RWPE1 (cell line): Measurements from ENCODE around the gene NPAS1.

Experiments
- CTCF ChIA-PET: fragments of 350-600 bp; sonication (Branson Sonifier 250); formaldehyde crosslinking; extraction: SDS; loops from one replicate; lab custom pipeline; 2021; lab: Yijun Ruan, JAX
- POLR2A ChIA-PET: fragments of 400-600 bp; formaldehyde crosslinking; extraction: SDS; loops from one replicate; lab custom pipeline; 2020; ENCODE audit warnings: antibody characterized with exemption; ENCODE audit not compliant: low non-redundant PET; lab: Yijun Ruan, JAX
- DNase-seq: peaks from one replicate; pipeline ENCODE4 v3.0.0; 2012; ENCODE audit warnings: low spot score
- H3K27ac ChIP-seq: fragments of 450-650 bp; 2 replicates; pipeline ENCODE4 v1.5.1; 2017
- TF ChIP-seq, protein P1 (sequence below): fragments of 450-650 bp; conservative IDR thresholded peaks from 2 replicates; pipeline ENCODE4 v1.5.1; 2017; ENCODE audit warnings: low read depth, mild to moderate bottlenecking

The NPAS1 gene, protein sequence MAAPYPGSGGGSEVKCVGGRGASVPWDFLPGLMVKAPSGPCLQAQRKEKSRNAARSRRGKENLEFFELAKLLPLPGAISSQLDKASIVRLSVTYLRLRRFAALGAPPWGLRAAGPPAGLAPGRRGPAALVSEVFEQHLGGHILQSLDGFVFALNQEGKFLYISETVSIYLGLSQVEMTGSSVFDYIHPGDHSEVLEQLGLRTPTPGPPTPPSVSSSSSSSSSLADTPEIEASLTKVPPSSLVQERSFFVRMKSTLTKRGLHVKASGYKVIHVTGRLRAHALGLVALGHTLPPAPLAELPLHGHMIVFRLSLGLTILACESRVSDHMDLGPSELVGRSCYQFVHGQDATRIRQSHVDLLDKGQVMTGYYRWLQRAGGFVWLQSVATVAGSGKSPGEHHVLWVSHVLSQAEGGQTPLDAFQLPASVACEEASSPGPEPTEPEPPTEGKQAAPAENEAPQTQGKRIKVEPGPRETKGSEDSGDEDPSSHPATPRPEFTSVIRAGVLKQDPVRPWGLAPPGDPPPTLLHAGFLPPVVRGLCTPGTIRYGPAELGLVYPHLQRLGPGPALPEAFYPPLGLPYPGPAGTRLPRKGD

DNA sequence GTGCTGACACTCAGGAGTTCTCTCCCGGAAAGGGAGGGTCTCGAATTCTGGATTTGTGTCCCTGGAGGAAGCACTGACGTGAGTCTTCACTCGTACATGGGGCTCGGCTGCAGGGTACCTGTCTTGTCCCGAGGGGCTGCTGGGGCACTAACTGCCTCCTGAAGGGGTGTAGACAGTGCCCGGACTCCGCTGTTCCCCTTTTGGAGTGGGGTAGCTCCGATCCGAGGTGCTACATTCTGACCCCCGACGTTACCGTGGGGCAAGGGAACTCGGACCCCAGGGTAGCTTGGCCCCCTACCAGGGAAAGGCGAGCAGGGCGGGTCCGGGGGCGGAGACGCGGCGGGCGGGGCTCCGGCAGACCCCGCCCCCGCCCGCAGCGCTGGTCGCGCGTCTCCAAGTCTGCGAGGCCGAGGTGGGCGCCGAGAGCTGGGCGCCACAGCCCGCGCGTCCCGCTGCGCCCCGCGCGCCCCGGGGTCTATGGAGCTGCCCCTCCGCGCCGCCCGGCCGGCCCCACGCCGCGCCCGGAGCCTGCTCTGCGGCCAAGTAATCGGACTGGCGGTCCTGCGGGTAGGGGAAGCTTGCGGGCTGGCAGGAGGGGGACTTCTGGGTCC is at the start of gene NPAS1:
TSS of gene NPAS1 (plus strand) at position 407 of the 611 bp plus-strand sequence. CDS start 1,211 bp downstream, outside the sequence.
- POLR2A ChIA-PET, result no interaction called here
- CTCF ChIA-PET, result interaction anchor here (2.0 kb wide), 1 partner anchor 18 kb away, joined by 8 read pairs; no protein-coding TSS in a partner anchor
- H3K27ac ChIP-seq, result no peak within 1 kb of the TSS
- TF ChIP-seq, protein P1, sequence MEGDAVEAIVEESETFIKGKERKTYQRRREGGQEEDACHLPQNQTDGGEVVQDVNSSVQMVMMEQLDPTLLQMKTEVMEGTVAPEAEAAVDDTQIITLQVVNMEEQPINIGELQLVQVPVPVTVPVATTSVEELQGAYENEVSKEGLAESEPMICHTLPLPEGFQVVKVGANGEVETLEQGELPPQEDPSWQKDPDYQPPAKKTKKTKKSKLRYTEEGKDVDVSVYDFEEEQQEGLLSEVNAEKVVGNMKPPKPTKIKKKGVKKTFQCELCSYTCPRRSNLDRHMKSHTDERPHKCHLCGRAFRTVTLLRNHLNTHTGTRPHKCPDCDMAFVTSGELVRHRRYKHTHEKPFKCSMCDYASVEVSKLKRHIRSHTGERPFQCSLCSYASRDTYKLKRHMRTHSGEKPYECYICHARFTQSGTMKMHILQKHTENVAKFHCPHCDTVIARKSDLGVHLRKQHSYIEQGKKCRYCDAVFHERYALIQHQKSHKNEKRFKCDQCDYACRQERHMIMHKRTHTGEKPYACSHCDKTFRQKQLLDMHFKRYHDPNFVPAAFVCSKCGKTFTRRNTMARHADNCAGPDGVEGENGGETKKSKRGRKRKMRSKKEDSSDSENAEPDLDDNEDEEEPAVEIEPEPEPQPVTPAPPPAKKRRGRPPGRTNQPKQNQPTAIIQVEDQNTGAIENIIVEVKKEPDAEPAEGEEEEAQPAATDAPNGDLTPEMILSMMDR, result no peak
- DNase-seq, result no peak

DNA sequence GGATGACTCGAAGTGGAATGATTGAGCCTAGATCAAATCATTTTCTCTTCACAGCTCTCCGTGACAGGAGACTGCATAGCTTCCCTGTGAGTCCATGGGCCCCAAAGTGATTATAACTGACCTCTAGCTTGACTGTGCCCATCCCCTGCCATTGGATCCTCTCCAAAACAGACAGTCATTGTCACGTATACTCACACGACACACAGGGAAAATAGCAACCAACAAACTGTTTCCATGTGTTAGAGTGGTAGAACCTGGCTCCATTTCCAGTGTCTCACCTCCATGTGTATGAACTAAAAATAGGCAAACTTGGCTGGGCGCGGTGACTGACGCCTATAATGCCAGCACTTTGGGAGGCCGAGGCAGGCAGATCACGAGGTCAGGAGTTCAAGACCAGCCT is 48.8 kb upstream of the NPAS1 start:
- DNase-seq, result no peak

DNA sequence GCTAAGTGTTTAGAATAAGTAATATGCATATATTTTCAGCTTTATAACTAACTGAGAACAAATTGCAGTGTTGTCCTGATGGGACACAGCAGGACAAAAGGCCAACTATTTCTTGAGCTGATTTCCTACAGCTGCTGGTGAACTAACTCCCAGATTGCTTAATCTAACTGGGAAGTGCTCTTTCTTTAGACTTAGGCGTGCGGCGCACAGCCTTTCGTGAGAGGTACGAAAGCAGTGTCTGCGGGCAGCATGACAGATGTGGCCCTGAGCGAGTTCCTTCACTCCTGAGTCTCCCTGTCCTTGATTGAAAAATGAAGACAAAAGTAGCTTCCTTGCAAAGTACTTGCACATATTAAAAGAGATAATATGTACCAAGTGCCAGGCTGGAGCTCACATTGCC is 47.3 kb upstream of the NPAS1 start:
- CTCF ChIA-PET, result interaction anchor here (0.8 to 1.0 kb wide), 2 partner anchors 19 to 878 kb away, joined by 3 to 4 read pairs; no protein-coding TSS in a partner anchor
- DNase-seq, result no peak
- POLR2A ChIA-PET, result no interaction called here

More for the DNA sequence above, 48.8 kb upstream of the NPAS1 start:
- CTCF ChIA-PET, result no interaction called here
- no peak overlapping the region for H3K27ac ChIP-seq
- POLR2A ChIA-PET, result no interaction called here
- TF ChIP-seq, protein P1, result no peak

DNA sequence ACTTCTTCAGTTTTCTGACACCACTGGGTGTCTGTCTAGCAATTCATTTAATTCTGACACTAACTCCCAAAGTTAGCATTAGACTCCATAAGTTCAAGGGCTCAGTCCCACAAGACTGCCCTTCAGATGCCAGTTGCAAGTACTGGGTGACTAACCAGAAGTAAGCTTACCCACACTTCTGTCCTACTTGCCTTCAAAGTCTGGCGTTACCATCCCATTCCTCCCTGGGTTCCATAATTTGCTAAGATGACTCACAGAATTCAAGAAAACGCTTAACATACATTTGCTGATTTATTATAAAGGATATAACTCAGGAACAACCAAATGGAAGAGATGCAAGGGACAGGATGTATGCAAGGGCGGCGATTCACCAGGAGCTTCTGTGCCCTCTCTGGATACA is 45.5 kb upstream of the NPAS1 start:
- CTCF ChIA-PET, result interaction anchor here (0.6 kb wide), 1 partner anchor 15 kb away, joined by 3 read pairs; no protein-coding TSS in a partner anchor
- no peak for DNase-seq
- POLR2A ChIA-PET, result no interaction called here
- H3K27ac ChIP-seq, result peak overlapping the region; percentile 86
- TF ChIP-seq, protein P1, result no peak

More for the DNA sequence above, 47.3 kb upstream of the NPAS1 start:
- peak overlapping the region; percentile 44 for H3K27ac ChIP-seq
- TF ChIP-seq, protein P1, result no peak

DNA sequence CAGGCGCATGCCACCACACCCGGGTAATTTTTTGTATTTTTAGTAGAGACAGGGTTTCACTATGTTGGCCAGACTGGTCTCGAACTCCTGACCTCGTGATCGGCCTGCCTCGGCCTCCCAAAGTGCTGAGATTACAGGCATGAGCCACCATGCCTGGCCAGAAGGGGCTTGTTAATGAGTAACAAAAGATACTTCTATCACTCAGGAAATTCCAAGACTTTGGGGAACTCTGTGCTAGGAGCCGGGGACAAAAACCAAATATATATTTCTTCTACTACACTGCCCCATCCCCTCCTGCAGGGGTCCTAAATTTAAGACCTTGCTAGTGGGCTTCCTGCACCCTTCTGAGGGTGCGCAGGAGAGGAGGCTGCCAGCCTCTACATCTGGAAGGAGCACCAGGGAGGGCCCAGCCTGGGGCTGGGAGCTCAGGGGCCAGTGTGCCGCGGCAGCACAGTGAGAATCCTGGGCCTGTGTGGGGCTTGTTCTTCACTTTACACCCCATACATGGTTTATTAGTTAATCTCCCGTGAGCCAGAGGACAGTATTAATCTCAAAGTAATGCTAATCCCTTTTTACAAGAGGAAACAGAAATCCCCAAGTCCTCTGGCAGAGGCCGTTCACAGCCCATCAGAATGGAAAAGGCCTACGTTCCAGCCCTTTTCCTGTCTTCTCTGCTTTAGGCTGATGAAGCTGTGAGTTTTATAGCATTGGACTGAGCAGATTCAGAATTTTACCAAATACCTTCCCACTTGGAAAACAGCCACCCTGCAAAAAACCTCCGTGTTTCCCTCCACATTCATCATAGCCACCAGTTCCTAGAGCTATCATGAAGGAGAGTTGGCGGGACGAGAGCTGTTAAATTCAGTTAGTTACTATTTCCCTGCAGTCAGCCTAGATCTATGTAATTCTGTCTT is 44.4 kb upstream of the NPAS1 start:
- TF ChIP-seq, protein P1, result no peak
- CTCF ChIA-PET, result interaction anchor here (0.6 kb wide), 2 partner anchors 22 to 126 kb away, joined by 4 to 7 read pairs; no protein-coding TSS in a partner anchor
- peak overlapping the region; percentile 86 for H3K27ac ChIP-seq
- no peak for DNase-seq
- POLR2A ChIA-PET, result no interaction called here
